A549 (cell line): ENCODE data around the gene NID1. TPM values are rescaled to one million over a fixed set of nuclear protein-coding genes. Genes with fewer than 3 reads are reported as not detected.

Experiments used
- ATAC-seq, 2 experiments: fragments of 200-7000 bp in 1 of 2; fragments of >200 bp in 1 of 2; cut with Nextera tagmentation in 1 of 2; cut with Tn5 transposase in 1 of 2; 3 replicates each; pipeline versions ENCODE4 v1.8.0 to v1.9.1; 2018 to 2020; ENCODE audit warnings: mild to moderate bottlenecking in 1 of 2, moderate library complexity in 1 of 2
- CTCF ChIA-PET: fragments of 300-600 bp; sonication (Branson Sonifier 250); formaldehyde crosslinking; extraction: SDS; loops from one replicate; lab custom pipeline; 2021; ENCODE audit warnings: antibody characterized with exemption, inconsistent platforms; lab: Yijun Ruan, JAX
- POLR2A ChIA-PET: fragments of 350-600 bp; formaldehyde crosslinking; extraction: SDS; loops from one replicate; lab custom pipeline; 2021; ENCODE audit warnings: antibody characterized with exemption, inconsistent platforms; lab: Yijun Ruan, JAX
- DNase-seq, 2 experiments: peaks; one replicate each; pipeline versions ENCODE4 v3.0.0 to v3.0.0-alpha.2; 2011 to 2016; ENCODE audit warnings: low read depth in 1 of 2, low spot score in 1 of 2
- FAIRE-seq: peaks from 2 replicates; lab custom pipeline; 2011; peaks lifted over from hg19 to GRCh38; lab: Jason Lieb, UNC
- H3K27ac ChIP-seq, 2 experiments: fragments of >200 bp; sonication (Bioruptor Twin); formaldehyde crosslinking; 3 replicates each; pipeline ENCODE4 v1.5.1; 2016 to 2017
- H3K4me1 ChIP-seq: fragments of >200 bp; sonication (Bioruptor Twin); formaldehyde crosslinking; 3 replicates; pipeline ENCODE4 v1.6.1; 2016
- H3K4me2 ChIP-seq: fragments of >200 bp; sonication (Bioruptor Twin); formaldehyde crosslinking; 3 replicates; pipeline ENCODE4 v1.6.1; 2016
- H3K4me3 ChIP-seq: fragments of >200 bp; sonication (Bioruptor Twin); formaldehyde crosslinking; 3 replicates; pipeline ENCODE4 v1.5.1; 2016
- H3K9me3 ChIP-seq: fragments of >200 bp; sonication (Bioruptor Twin); formaldehyde crosslinking; 3 replicates; pipeline ENCODE4 v1.6.1; 2016
- BHLHE40 ChIP-seq: IDR thresholded peaks from 2 replicates; pipeline ENCODE4 v1.6.1; 2012; ENCODE audit warnings: low read depth, low read length, inconsistent platforms
- CHD2 ChIP-seq: fragments of 150-350 bp; IDR thresholded peaks from 2 replicates; pipeline ENCODE4 v1.6.1; 2014; ENCODE audit warnings: low read length; ENCODE audit not compliant: partially characterized antibody
- EP300 ChIP-seq, 2 experiments: fragments of >200 bp; sonication (Bioruptor Twin); formaldehyde crosslinking; IDR thresholded peaks; 2 replicates in 1 of 2; 3 replicates in 1 of 2; pipeline ENCODE4 v1.6.1; 2016 to 2017
- ESRRA ChIP-seq: fragments of 150-350 bp; IDR thresholded peaks from 2 replicates; pipeline ENCODE4 v1.6.1; 2014; ENCODE audit warnings: mild to moderate bottlenecking, low read length, borderline replicate concordance
- FOSB ChIP-seq: fragments of 250-450 bp; sonication (Bioruptor Pico); IDR thresholded peaks from 2 replicates; pipeline ENCODE4 v1.5.0; 2020; ENCODE audit warnings: mild to moderate bottlenecking, moderate library complexity
- GATA3 ChIP-seq: IDR thresholded peaks from 2 replicates; pipeline ENCODE4 v1.6.1; 2012; ENCODE audit warnings: borderline replicate concordance
- HDAC2 ChIP-seq: fragments of 200-600 bp; sonication (generic); IDR thresholded peaks from 2 replicates; pipeline ENCODE4 v1.6.1; 2016
- HEYL ChIP-seq: fragments of 250-450 bp; sonication (Bioruptor Pico); IDR thresholded peaks from 2 replicates; pipeline ENCODE4 v1.8.0; 2021; ENCODE audit warnings: mild to moderate bottlenecking, moderate library complexity
- HOXA7 ChIP-seq: fragments of 250-450 bp; sonication (Bioruptor Pico); IDR thresholded peaks from 2 replicates; pipeline ENCODE4 v1.5.0; 2020; ENCODE audit warnings: mild to moderate bottlenecking, moderate library complexity
- HOXB5 ChIP-seq: fragments of 250-450 bp; sonication (Bioruptor Pico); IDR thresholded peaks from 2 replicates; pipeline ENCODE4 v1.5.0; 2020; ENCODE audit warnings: mild to moderate bottlenecking, moderate library complexity
- JUNB ChIP-seq: fragments of >200 bp; sonication (Bioruptor Twin); formaldehyde crosslinking; IDR thresholded peaks from 2 replicates; pipeline ENCODE4 v1.6.1; 2016
- KDM1A ChIP-seq: fragments of 200-600 bp; sonication (generic); IDR thresholded peaks from 2 replicates; pipeline ENCODE4 v1.6.1; 2016; ENCODE audit warnings: low read depth, mild to moderate bottlenecking
- KDM5A ChIP-seq: fragments of 200-600 bp; sonication (generic); IDR thresholded peaks from 2 replicates; pipeline ENCODE4 v1.6.1; 2016; ENCODE audit warnings: antibody characterized with exemption, mild to moderate bottlenecking
- NR3C1 ChIP-seq: fragments of >200 bp; sonication (Bioruptor Twin); formaldehyde crosslinking; IDR thresholded peaks from 3 replicates; pipeline ENCODE4 v1.6.1; 2017
- PBX3 ChIP-seq: IDR thresholded peaks from 2 replicates; pipeline ENCODE4 v1.6.1; 2012
- PHF8 ChIP-seq: fragments of 200-600 bp; sonication (generic); IDR thresholded peaks from 2 replicates; pipeline ENCODE4 v1.6.1; 2016; ENCODE audit warnings: low read depth, mild to moderate bottlenecking, antibody characterized with exemption, moderate library complexity, borderline replicate concordance
- POLR2A ChIP-seq: IDR thresholded peaks from 2 replicates; pipeline ENCODE4 v1.6.1; 2012; ENCODE audit warnings: mild to moderate bottlenecking, low read length
- POLR2AphosphoS2 ChIP-seq: conservative IDR thresholded peaks from 2 replicates; pipeline ENCODE4 v1.6.1; 2012; ENCODE audit warnings: low read length, improper control_type of control experiment, inconsistent platforms
- RARB ChIP-seq: fragments of 250-450 bp; sonication (Bioruptor Pico); IDR thresholded peaks from 2 replicates; pipeline ENCODE4 v1.8.0; 2021; ENCODE audit warnings: mild to moderate bottlenecking, moderate library complexity
- RFX5 ChIP-seq: fragments of 450-650 bp; IDR thresholded peaks from 2 replicates; pipeline ENCODE4 v1.7.1; 2014; ENCODE audit warnings: antibody characterized with exemption, mild to moderate bottlenecking, moderate library complexity
- RNF2 ChIP-seq: fragments of 200-600 bp; sonication (generic); IDR thresholded peaks from 2 replicates; pipeline ENCODE4 v1.6.1; 2016; ENCODE audit warnings: low read depth, mild to moderate bottlenecking, antibody characterized with exemption, moderate library complexity, borderline replicate concordance
- SMC3 ChIP-seq: fragments of >200 bp; sonication (Bioruptor Twin); formaldehyde crosslinking; IDR thresholded peaks from 3 replicates; pipeline ENCODE4 v1.6.1; 2018; ENCODE audit warnings: inconsistent platforms
- ZFP36 ChIP-seq: fragments of 450-650 bp; IDR thresholded peaks from 2 replicates; pipeline ENCODE4 v1.6.1; 2014; ENCODE audit warnings: borderline replicate concordance; ENCODE audit not compliant: partially characterized antibody
- ZNF302 ChIP-seq: fragments of 250-450 bp; sonication (Bioruptor Pico); IDR thresholded peaks from 2 replicates; pipeline ENCODE4 v1.9.0; 2021; ENCODE audit warnings: inconsistent platforms, mild to moderate bottlenecking, moderate library complexity
- ZSCAN20 ChIP-seq: fragments of 250-450 bp; sonication (Bioruptor Pico); IDR thresholded peaks from 2 replicates; pipeline ENCODE4 v1.8.0; 2022; ENCODE audit warnings: mild to moderate bottlenecking, moderate library complexity
- WGBS: methylation state at CpG from one replicate; pipeline ENCODE4 v1.1.6; 2017; ENCODE audit errors: missing lambda C conversion rate; 5-methylcytosine and 5-hydroxymethylcytosine counted together
- polyA plus RNA-seq, 4 experiments: library from polyadenylated mRNA; depleted of rRNA in 3 of 4; stranded (reverse); fragments of >200 nt; fragmentation: RNase III in 1 of 4; extraction: RNeasy Plus Mini Kit Qiagen cat#74134 plus additional on column Dnase treatment in 1 of 4; gene quantifications; 2 replicates in 3 of 4; 3 replicates in 1 of 4; pipeline ENCODE4 v1.2.3, GENCODE V29; 2011 to 2017
- TF ChIP-seq, protein P1 (sequence below): fragments of 200-600 bp; sonication (generic); IDR thresholded peaks from 2 replicates; pipeline ENCODE4 v1.6.1; 2016; ENCODE audit warnings: antibody characterized with exemption, mild to moderate bottlenecking, moderate library complexity
- TF ChIP-seq, protein P2 (sequence below): fragments of >200 bp; sonication (Bioruptor Twin); formaldehyde crosslinking; IDR thresholded peaks from 2 replicates; pipeline ENCODE4 v1.6.1; 2016

Gene NID1
- polyA plus RNA-seq, 2 of the 4 experiments (the other 2 are of a cell fraction): 6.8 to 10.5 TPM

- WGBS: 59% methylated on average over 3 of the region's 3 CpGs
- TF ChIP-seq, protein P1, sequence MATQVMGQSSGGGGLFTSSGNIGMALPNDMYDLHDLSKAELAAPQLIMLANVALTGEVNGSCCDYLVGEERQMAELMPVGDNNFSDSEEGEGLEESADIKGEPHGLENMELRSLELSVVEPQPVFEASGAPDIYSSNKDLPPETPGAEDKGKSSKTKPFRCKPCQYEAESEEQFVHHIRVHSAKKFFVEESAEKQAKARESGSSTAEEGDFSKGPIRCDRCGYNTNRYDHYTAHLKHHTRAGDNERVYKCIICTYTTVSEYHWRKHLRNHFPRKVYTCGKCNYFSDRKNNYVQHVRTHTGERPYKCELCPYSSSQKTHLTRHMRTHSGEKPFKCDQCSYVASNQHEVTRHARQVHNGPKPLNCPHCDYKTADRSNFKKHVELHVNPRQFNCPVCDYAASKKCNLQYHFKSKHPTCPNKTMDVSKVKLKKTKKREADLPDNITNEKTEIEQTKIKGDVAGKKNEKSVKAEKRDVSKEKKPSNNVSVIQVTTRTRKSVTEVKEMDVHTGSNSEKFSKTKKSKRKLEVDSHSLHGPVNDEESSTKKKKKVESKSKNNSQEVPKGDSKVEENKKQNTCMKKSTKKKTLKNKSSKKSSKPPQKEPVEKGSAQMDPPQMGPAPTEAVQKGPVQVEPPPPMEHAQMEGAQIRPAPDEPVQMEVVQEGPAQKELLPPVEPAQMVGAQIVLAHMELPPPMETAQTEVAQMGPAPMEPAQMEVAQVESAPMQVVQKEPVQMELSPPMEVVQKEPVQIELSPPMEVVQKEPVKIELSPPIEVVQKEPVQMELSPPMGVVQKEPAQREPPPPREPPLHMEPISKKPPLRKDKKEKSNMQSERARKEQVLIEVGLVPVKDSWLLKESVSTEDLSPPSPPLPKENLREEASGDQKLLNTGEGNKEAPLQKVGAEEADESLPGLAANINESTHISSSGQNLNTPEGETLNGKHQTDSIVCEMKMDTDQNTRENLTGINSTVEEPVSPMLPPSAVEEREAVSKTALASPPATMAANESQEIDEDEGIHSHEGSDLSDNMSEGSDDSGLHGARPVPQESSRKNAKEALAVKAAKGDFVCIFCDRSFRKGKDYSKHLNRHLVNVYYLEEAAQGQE: no peak
- TF ChIP-seq ZNF302 (CRISPR knock-in tag) (no peak), HEYL (CRISPR knock-in tag) (no peak), RFX5 (no peak), EP300 (IDR thresholded peaks at IDR 0.05) (no peak), KDM1A (no peak), RNF2 (no peak), HDAC2 (no peak), PHF8 (no peak), FOSB (CRISPR knock-in tag) (no peak), PBX3 (no peak), POLR2A (no peak), GATA3 (no peak), RARB (CRISPR knock-in tag) (no peak)
- TF ChIP-seq, protein P2, sequence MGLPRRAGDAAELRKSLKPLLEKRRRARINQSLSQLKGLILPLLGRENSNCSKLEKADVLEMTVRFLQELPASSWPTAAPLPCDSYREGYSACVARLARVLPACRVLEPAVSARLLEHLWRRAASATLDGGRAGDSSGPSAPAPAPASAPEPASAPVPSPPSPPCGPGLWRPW: no peak
- no peak for ATAC-seq
Measured at GRCh38 chr1:235980976-235981375, 83.9 kb downstream of the NID1 start.

GRCh38 chr1:235979716-235980333 is 85.1 kb downstream of the NID1 start:
- Histone ChIP-seq H3K4me2 (no peak overlapping the region), H3K4me1 (peaks cover 7% of the 10 kb centered on the region; the same call in 1 of the 3 replicates), H3K27ac (no peak overlapping the region), H3K4me3 (no peak overlapping the region), H3K9me3 (no peaks in the 10 kb centered on the region)
- ATAC-seq: no peak
- ChIA-PET CTCF (interaction anchor here (1.1 to 3.3 kb wide), 3 partner anchors 8 to 114 kb away, joined by 3 to 26 read pairs (median 5); partner anchors contain the start of gene NID1), POLR2A (interaction anchor here (0.6 kb wide), 1 partner anchor 475 kb away, joined by 7 read pairs; no protein-coding TSS in a partner anchor)
- no peak for FAIRE-seq
- no peak for DNase-seq
- WGBS: 77% methylated on average over 9 of the region's 12 CpGs
- TF ChIP-seq KDM5A: no peak
- TF ChIP-seq POLR2AphosphoS2: no peak
- no peak for TF ChIP-seq ZFP36
- TF ChIP-seq RNF2: no peak
- TF ChIP-seq EP300 (IDR thresholded peaks at IDR 0.05): no peak
- no peak for TF ChIP-seq BHLHE40
- no peak for TF ChIP-seq HOXB5 (CRISPR knock-in tag)
- no peak for TF ChIP-seq HOXA7 (CRISPR knock-in tag)
- TF ChIP-seq NR3C1: no peak
- no peak for TF ChIP-seq ESRRA
- TF ChIP-seq ZSCAN20 (CRISPR knock-in tag): no peak
- TF ChIP-seq CHD2: no peak
- TF ChIP-seq JUNB: no peak
- TF ChIP-seq SMC3: no peak
- TF ChIP-seq, all 56 proteins: peak for 0

More at GRCh38 chr1:235980976-235981375, 83.9 kb downstream of the NID1 start:
- no peak overlapping the region for H3K27ac ChIP-seq
- DNase-seq: no peak
- no peak overlapping the region for H3K4me3 ChIP-seq
- no peak overlapping the region for H3K4me2 ChIP-seq
- FAIRE-seq: no peak
- ChIA-PET CTCF (interaction anchor here (1.1 to 3.3 kb wide), 3 partner anchors 9 to 115 kb away, joined by 3 to 26 read pairs (median 5); partner anchors contain the start of gene NID1), POLR2A (no interaction called here)
- peaks cover 7% of the 10 kb centered on the region; the same call in 1 of the 3 replicates for H3K4me1 ChIP-seq
- no peaks in the 10 kb centered on the region for H3K9me3 ChIP-seq
